Muscle of arm (tissue), 12 donors: ENCODE results near the gene PEMT. TPM values are rescaled to one million over a fixed set of nuclear protein-coding genes. Genes with fewer than 3 reads are reported as not detected.
"Not testable (repeated sequence)": the region's sequence is repeated elsewhere in the genome, so short reads cannot be mapped to it uniquely, and the experiment has no call there.

Experiments used
- DNase-seq: peaks from one replicate; pipeline ENCODE4 v3.0.0-alpha.2; 2013
- polyA plus RNA-seq, 12 donors: library from polyadenylated mRNA; unstranded; fragments of 120-200 nt; gene quantifications; one replicate each; pipeline ENCODE4 v1.2.1, GENCODE V29; 2013; ENCODE audit not compliant: insufficient read length in 12 of 12

The PEMT gene
- polyA plus RNA-seq, 12 donors, result 19.8 to 41.5 (median 22.6) TPM; not detected in 1

DNA sequence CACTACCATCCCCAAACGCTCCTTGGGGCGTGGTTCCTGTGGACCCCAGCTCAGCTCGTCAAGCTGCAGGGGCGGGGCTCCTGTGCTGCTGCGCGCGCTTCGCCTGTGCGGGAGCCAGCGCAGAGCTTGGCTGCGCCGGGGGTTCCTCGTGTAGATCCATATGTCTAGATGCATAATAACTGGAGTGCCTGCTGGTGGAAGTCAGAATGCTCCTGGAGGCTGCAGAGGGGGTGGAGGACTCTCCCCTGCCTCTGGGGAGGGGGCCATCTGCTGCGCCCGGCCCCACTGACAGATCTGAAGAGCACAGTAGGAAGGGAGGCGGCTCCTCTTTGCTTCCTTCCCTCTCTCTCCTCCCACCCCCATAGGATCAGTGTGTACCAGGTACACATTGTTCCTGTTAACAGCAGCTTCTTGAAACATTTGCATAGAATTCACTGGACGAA lies 99.9 kb downstream of the PEMT start:
- DNase-seq, result no peak

DNA sequence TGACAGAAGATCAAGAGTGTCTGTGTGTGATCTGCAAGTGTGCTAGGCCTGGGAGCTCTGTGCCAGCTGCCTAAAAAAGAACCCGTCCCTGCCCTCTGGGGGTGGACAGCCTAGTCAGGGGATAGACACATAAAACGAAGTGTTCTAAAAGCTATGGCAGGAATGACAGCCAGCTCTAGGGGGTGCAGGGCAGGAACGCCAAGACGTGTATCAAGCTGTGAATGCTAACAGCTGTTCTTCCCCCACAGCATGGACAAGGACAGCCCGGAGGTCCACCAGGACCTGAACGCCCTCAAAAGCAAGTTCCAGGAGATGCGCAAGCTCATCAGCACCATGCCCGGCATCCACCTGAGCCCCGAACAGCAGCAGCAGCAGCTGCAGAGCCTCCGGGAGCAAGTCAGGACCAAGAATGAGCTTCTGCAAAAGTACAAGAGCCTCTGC lies 100.5 kb downstream of the PEMT start:
- DNase-seq, result no peak

GRCh38 chr17:17487998-17488397 lies 103.5 kb downstream of the PEMT start:
- DNase-seq, result no peak

- not testable (repeated sequence) for DNase-seq
These were observed 105.1 kb downstream of the PEMT start for GRCh38 chr17:17486416-17486815.

- no peak for DNase-seq
These were observed 106.1 kb downstream of the PEMT start for GRCh38 chr17:17485420-17485819.

GRCh38 chr17:17484451-17484899 lies 107.0 kb downstream of the PEMT start:
- no peak for DNase-seq

GRCh38 chr17:17481860-17482259 lies 109.6 kb downstream of the PEMT start:
- no peak for DNase-seq

DNA sequence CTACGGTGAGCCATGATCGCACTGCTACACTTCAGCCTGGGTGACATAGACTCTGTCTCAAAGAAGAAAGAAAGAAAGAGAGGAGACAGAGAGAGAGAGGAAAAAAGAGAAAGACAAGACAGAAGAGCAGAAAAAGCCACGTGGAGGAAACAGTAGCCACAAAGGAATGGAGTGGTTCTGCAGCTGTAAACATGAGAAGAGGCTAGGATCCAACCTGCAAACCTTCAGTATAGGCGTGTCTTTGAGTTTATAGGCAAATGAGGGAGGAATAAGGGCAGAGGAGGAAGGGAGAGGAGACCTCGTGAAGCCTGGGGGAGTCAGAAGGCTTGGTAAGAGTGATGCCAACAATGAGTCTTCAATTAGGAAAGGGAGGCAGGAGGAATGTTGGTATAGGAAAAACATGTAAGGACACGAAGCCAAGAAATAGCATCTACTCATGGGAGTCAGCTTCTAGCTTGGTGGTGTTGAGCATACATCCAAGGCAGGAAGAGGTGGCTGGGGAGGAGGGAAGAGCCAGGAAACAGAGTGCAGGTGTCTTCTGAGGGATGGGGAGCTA lies 110.8 kb downstream of the PEMT start:
- DNase-seq, result no peak

DNA sequence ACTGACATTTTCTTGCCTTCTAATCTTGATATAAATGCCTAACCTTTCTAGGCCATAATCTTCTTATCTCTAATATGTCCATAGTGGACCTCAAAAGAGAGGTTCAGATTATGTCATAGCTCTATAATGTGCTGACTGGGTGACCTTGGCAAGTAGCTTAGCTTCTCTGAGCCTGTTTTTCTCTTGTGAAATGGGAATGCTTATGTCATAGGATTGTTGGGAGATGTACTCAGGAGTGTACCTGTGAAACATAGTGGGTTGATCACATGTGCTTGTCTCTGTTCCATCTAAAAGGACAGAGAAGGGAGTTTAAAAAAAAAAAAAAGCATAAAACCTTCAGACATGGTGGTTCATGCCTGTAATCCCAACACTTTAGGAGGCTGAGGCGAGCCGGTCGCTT lies 112.3 kb downstream of the PEMT start:
- no peak for DNase-seq

DNA sequence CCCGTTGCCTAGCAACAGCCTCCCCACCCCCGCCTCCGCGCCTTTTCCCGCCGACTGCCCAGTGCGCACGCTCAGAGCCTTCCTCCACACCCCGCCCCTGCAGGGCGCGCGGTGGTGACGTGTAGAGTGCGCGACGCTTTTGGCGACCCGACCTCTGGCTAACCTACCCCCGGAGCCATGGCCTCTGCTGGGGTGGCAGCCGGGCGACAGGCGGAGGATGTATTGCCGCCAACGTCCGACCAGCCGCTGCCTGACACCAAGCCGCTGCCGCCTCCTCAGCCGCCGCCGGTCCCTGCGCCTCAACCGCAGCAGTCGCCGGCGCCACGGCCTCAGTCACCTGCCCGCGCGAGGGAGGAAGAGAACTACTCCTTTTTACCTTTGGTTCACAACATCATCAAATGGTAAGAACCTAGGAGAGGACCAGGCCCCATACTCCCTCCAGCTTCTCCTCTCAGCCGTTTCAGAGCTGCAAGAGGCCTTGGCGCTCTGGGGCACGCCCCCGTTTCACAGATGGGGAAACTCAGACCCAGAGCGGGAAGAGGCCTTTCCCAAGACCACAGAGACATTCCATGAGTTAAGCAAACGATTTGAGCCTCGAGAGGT lies 114.5 kb downstream of the PEMT start, which contains the start of gene MED9:
Gene MED9, plus strand, starts transcription at position 136 of the 603 bp plus-strand sequence. Its CDS starts 42 bp downstream, at position 178.
- peak; percentile 96 for DNase-seq

DNA sequence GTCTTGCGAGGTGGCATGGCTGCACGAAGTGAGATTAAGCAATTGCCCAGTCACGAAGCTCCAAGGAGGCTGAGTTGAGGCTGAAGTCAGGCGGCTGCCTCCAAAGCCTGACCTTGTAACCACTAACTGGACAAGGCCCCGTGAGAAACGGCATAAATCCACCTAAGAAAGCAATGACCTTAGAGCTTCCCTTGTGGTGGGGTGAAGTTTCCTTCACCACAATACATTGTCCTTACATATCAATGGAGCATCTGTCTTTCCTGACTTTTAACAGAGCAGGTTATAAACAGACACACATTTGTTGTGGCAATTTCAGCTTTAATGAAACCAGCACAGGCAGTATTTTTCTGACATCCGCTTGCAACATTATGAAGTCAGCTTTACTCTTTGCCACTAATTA lies 117.2 kb downstream of the PEMT start:
- no peak for DNase-seq

- no peak for DNase-seq
These were observed 119.1 kb downstream of the PEMT start for GRCh38 chr17:17472333-17472920.

- no peak for DNase-seq
These were observed 121.5 kb downstream of the PEMT start for GRCh38 chr17:17469996-17470395.

- no peak for DNase-seq
These were observed 122.2 kb downstream of the PEMT start for GRCh38 chr17:17469358-17469757.

DNA sequence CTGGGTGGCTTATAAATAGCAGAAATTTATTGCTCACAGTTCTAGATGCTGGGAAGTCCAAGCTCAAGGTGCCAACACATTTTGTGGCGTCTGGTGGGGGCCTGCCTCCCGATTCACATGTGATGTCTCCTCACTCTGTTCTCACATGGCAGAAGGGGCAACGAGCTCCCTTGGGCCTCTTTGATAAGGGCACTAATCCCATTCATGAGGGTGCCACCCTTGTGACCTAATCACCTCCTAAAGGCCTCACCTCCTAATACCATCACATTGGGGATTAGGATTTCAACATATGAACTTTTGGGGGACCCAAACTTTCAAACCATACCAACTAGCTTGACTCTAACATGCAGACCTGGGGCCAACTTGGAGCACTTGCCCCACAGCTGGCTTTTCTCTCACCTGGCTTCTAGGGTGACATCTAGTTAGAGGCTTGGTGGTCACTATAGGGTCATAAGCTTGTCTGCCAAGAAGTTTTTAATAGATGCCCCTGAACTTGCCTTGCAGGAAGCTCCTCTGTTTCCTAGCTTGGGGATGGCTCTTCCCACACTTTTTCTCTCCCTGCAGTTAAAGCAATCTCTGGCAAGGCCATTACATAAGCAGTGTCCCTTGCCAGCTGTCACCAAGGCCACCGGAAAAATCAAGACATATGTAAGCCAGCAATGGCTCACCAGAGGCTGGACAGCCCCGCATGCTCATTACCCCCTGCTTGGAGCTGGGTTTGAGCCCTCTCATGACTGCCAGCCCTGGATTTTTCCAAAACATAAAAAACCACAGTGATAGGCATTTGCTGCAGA lies 123.1 kb downstream of the PEMT start:
- DNase-seq, result no peak

GRCh38 chr17:17467720-17468119 lies 123.8 kb downstream of the PEMT start:
- no peak for DNase-seq

DNA sequence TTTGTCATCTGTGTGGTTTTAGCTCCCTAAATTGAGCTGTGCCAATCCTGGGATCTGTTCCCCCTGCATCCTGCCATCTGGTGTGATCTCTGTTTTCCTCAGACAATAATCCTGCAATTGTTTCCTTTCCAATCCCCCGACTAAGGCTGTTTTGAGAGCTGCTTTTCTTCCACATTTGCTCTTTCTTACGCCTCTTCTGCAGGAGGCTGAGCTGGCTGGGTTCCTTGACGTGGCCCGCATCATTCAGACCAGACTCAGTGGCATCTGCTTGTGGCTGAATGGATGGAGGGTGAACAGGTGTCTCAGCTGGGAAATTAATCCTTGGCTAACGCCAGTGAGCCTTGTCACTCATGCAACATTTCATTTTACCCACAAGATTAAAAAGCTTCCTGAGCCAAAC lies 124.5 kb downstream of the PEMT start:
- no peak for DNase-seq

GRCh38 chr17:17466511-17466910 lies 125.0 kb downstream of the PEMT start:
- DNase-seq, result no peak

- DNase-seq, result not testable (repeated sequence)
These were observed 125.6 kb downstream of the PEMT start for GRCh38 chr17:17465878-17466277.

DNA sequence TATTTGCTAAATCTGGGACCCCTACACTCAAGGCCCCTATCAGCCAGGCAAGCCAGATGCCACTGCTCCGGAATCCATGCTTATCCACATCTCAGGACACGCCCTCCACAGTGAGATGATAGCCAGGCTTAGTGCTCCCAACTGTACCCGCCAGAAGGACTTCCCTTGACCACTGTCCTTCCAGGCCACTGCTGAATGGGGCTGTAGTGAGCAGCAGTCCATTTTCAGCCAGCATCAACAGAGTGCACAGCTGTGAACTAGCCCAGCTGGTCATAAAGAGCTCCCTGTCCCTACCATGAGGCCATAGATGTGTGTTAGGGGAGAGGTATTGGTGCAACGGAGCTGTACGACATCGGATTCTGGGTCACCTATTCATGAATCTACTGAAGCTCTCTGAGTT lies 127.7 kb downstream of the PEMT start:
- no peak for DNase-seq

DNA sequence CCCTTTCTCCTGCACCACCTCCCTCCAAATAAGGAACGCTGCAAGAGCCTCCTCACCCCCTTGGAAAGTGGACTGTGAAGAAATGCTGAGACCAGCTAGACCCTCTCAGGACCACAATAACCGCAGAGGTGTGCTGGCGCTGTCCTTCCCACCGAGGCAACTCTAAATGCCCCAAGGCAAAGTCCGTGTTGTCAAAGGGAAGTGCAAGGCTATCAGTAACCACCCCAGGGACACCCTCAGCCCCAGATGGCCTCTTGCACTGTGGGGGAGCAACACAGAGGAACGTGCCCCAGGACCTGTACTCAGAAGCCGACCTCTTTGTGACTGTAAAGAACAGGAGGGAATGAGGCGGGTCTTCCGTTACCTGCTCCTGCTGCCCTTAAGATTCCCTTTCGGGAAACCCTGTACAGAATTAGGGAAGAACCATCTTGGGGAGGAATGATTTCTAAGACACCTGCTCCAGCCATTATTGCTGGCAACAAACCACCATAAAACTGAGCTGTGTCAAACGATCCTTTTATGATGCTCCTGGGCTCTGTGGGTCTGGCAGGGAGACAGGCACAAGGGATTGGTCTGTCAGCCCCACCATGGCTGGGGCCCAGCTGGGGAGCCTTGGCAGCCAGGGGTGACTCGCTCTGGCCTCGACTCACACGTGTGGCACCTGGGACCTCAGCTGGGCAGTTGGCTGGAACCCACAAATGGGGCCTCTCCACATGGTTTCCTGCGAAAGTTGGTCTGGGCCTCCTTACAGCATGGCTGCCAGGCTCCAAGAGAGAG lies 129.3 kb downstream of the PEMT start:
- DNase-seq, result no peak

GRCh38 chr17:17460038-17460437 lies 131.5 kb downstream of the PEMT start:
- DNase-seq, result no peak
